K562 (cell line): Measurements from ENCODE around the gene SMIM41. TPM values are rescaled to one million over a fixed set of nuclear protein-coding genes. Genes with fewer than 3 reads are reported as not detected.

Source experiments
- BRF1 ChIP-seq: IDR thresholded peaks from 3 replicates; pipeline ENCODE4 v1.6.1; 2011; ENCODE audit warnings: borderline replicate concordance, mild to moderate bottlenecking; ENCODE audit not compliant: insufficient read length; ENCODE audit errors: extremely low read depth
- MCM3 ChIP-seq: fragments of 450-650 bp; IDR thresholded peaks from 2 replicates; pipeline ENCODE4 v1.6.1; 2016
- MEIS2 ChIP-seq: fragments of 450-650 bp; IDR thresholded peaks from 2 replicates; pipeline ENCODE4 v1.6.1; 2014; ENCODE audit warnings: mild to moderate bottlenecking; ENCODE audit not compliant: partially characterized antibody
- NCOA2 ChIP-seq, 2 experiments: fragments of 450-650 bp; IDR thresholded peaks; 2 replicates each; pipeline ENCODE4 v1.6.1; 2018; ENCODE audit warnings: mild to moderate bottlenecking in 2 of 2, moderate library complexity in 1 of 2; ENCODE audit not compliant: partially characterized antibody in 2 of 2
- ZNF217 ChIP-seq: sonication (generic); formaldehyde crosslinking; IDR thresholded peaks from 2 replicates; pipeline ENCODE4 v1.8.0; 2022; ENCODE audit warnings: mild to moderate bottlenecking, missing genetic modification reagents
- polyA plus RNA-seq, 8 experiments: library from polyadenylated mRNA; depleted of rRNA in 4 of 8; stranded (reverse) in 5 of 8; unstranded in 3 of 8; fragments of >200 nt; fragmentation: Nextera tagmentation in 2 of 8; fragmentation: Illumina TruSeq in 1 of 8; extraction: Ambion mirVana in 2 of 8; extraction: Trizol in 1 of 8; gene quantifications; 2 replicates each; pipeline versions ENCODE4 v1.2.1 to v1.2.3, GENCODE V29; 2011 to 2014; ENCODE audit warnings: inconsistent platforms in 1 of 8, missing spikeins in 1 of 8
- total RNA-seq, 7 experiments: library from RNA; depleted of rRNA in 6 of 7; stranded (reverse); fragments of >200 nt in 6 of 7; fragmentation: Illumina TruSeq in 2 of 7; extraction: Trizol in 2 of 7; gene quantifications; 2 replicates each; pipeline versions ENCODE4 v1.2.1 to v1.2.3, GENCODE V29; 2011 to 2021; ENCODE audit warnings: low replicate concordance in 1 of 7
- TF ChIP-seq, protein P1 (sequence below): fragments of 250-450 bp; sonication (Bioruptor Pico); IDR thresholded peaks from 2 replicates; pipeline ENCODE4 v1.4.0; 2020; ENCODE audit warnings: mild to moderate bottlenecking
- TF ChIP-seq, protein P2 (sequence below): fragments of 200-800 bp; sonication (Bioruptor generic); IDR thresholded peaks from 2 replicates; pipeline ENCODE4 v1.6.1; 2017; ENCODE audit warnings: missing genetic modification characterization, missing compliant biosample characterization
- TF ChIP-seq, protein P3 (sequence below): sonication (generic); formaldehyde crosslinking; IDR thresholded peaks from 2 replicates; pipeline ENCODE4 v1.9.0; 2022; ENCODE audit warnings: mild to moderate bottlenecking, missing genetic modification reagents
- TF ChIP-seq, protein P4 (sequence below): fragments of 450-650 bp; IDR thresholded peaks from one replicate; pipeline ENCODE4 v1.6.1; 2018; ENCODE audit warnings: mild to moderate bottlenecking, moderate library complexity; ENCODE audit not compliant: partially characterized antibody

Gene SMIM41
- total and polyA plus RNA-seq, 9 of the 15 experiments (the other 6 are each of a cell fraction or from before 2014, with no cell fraction given), result not detected

DNA sequence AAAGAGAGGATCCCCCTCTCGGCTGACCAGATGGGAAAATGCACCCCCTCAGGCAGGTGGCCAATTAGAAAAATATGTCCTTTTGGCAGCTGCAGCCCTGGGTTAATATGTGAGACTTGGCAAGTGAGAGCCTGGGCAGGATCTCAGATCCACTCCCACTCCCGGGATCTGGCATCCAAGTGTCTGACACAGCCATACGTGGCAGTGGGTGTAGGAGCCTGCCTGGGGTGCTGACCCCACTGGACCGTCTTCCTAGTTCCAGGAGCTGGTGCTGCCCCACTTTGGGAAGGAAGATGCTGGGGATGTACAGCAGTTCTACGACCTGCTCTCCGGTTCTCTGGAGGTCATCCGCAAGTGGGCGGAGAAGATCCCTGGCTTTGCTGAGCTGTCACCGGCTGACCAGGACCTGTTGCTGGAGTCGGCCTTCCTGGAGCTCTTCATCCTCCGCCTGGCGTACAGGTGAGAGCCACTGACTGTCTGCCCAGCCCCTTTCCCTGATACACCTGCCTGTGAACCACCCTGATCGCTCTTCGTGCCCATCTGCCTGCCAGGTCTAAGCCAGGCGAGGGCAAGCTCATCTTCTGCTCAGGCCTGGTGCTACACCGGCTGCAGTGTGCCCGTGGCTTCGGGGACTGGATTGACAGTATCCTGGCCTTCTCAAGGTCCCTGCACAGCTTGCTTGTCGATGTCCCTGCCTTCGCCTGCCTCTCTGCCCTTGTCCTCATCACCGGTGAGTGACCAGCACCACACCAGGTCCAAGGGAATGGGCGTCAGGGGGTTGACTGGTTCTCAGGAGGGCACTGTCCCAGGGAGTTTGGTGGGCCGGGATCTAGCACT is 22.5 kb upstream of the SMIM41 start (continued):
- TF ChIP-seq NCOA2 (IDR thresholded peaks at IDR 0.05; ENCODE audit: partially characterized antibody in 2 of 2) (no peak), MCM3 (no peak), ZNF217 (CRISPR knock-in tag) (no peak), BRF1 (no peak), MEIS2 (no peak)
- TF ChIP-seq, protein P1, sequence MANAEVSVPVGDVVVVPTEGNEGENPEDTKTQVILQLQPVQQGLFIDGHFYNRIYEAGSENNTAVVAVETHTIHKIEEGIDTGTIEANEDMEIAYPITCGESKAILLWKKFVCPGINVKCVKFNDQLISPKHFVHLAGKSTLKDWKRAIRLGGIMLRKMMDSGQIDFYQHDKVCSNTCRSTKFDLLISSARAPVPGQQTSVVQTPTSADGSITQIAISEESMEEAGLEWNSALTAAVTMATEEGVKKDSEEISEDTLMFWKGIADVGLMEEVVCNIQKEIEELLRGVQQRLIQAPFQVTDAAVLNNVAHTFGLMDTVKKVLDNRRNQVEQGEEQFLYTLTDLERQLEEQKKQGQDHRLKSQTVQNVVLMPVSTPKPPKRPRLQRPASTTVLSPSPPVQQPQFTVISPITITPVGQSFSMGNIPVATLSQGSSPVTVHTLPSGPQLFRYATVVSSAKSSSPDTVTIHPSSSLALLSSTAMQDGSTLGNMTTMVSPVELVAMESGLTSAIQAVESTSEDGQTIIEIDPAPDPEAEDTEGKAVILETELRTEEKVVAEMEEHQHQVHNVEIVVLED (CRISPR knock-in tag), result no peak
- TF ChIP-seq, protein P2, sequence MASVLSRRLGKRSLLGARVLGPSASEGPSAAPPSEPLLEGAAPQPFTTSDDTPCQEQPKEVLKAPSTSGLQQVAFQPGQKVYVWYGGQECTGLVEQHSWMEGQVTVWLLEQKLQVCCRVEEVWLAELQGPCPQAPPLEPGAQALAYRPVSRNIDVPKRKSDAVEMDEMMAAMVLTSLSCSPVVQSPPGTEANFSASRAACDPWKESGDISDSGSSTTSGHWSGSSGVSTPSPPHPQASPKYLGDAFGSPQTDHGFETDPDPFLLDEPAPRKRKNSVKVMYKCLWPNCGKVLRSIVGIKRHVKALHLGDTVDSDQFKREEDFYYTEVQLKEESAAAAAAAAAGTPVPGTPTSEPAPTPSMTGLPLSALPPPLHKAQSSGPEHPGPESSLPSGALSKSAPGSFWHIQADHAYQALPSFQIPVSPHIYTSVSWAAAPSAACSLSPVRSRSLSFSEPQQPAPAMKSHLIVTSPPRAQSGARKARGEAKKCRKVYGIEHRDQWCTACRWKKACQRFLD, result no peak
- TF ChIP-seq, protein P3, sequence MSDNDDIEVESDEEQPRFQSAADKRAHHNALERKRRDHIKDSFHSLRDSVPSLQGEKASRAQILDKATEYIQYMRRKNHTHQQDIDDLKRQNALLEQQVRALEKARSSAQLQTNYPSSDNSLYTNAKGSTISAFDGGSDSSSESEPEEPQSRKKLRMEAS, result no peak
- TF ChIP-seq, protein P4, sequence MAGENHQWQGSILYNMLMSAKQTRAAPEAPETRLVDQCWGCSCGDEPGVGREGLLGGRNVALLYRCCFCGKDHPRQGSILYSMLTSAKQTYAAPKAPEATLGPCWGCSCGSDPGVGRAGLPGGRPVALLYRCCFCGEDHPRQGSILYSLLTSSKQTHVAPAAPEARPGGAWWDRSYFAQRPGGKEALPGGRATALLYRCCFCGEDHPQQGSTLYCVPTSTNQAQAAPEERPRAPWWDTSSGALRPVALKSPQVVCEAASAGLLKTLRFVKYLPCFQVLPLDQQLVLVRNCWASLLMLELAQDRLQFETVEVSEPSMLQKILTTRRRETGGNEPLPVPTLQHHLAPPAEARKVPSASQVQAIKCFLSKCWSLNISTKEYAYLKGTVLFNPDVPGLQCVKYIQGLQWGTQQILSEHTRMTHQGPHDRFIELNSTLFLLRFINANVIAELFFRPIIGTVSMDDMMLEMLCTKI, result no peak
- TF ChIP-seq, all 486 proteins: peak for 0
